SH-SY5Y (cell line): ENCODE results near the gene CDH4.

ENCODE experiments used
- GATA2 ChIP-seq: IDR thresholded peaks from 2 replicates; pipeline ENCODE4 v1.6.1; 2011; ENCODE audit warnings: mild to moderate bottlenecking, low read depth, low read length
- GATA3 ChIP-seq: IDR thresholded peaks from 2 replicates; pipeline ENCODE4 v1.6.1; 2011; ENCODE audit warnings: low read depth, mild to moderate bottlenecking, low read length, moderate library complexity

DNA sequence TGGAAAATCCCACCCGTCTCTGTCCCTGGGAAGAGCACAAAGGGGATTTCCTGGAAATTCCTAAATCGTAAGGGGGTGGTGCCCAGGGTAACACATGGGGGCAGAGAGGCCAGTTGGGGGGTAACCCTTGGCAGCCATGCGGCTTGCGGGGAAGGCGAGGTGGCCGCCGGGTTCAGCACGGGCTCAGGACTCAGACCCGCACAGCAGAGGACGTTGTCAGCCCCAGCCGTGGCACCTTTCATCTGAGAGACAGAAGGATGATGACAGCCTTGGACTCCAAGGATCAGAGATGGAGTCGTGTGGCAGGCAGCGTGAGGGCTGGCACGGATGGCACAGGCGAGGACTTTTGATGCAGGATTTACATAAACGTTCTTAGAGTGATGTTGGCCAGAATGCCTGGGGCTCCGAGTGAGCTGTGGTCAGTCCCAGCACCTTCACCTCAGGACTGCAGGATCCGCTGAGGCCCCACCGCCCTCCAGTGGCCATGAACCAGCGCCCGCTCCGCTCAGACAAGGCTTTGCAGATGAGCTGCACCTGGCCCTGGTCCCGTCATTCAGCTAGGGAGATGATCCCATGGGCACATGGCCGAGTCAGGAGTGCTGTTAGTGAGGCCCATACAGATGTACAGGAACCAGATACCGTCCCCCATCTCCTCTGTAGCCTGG is 623.3 kb downstream of the CDH4 start:
- TF ChIP-seq GATA2 (no peak), GATA3 (no peak)
